Sigmoid colon (tissue), 7 donors: Measurements from ENCODE around the gene SERPINH1. TPM values are rescaled to one million over a fixed set of nuclear protein-coding genes. Genes with fewer than 3 reads are reported as not detected.
"Not testable (repeated sequence)": the region's sequence is repeated elsewhere in the genome, so short reads cannot be mapped to it uniquely, and the experiment has no call there.

Experiments used
- DNase-seq: peaks from one replicate; pipeline ENCODE4 v3.0.0-alpha.2; 2019
- H3K27ac ChIP-seq, 4 donors: fragments of 200-600 bp; sonication (generic); one replicate each; pipeline ENCODE4 v1.5.1; 2016 to 2019; ENCODE audit warnings: mild to moderate bottlenecking in 1 of 4
- H3K27me3 ChIP-seq, 3 donors: fragments of 200-600 bp; sonication (generic); one replicate each; pipeline ENCODE4 v1.5.1; 2019; ENCODE audit warnings: mild to moderate bottlenecking in 1 of 3
- H3K36me3 ChIP-seq, 4 donors: fragments of 200-600 bp; sonication (generic); one replicate each; pipeline ENCODE4 v1.5.1; 2016 to 2019
- H3K4me1 ChIP-seq, 4 donors: fragments of 200-600 bp; sonication (generic); one replicate each; pipeline ENCODE4 v1.5.1; 2017 to 2019
- H3K4me3 ChIP-seq, 4 donors: fragments of 200-600 bp; sonication (generic); one replicate each; pipeline ENCODE4 v1.5.1; 2017 to 2019; ENCODE audit warnings: mild to moderate bottlenecking in 2 of 4, moderate library complexity in 1 of 4
- H3K9me3 ChIP-seq, 4 donors: fragments of 200-600 bp in 3 of 4; sonication (generic) in 3 of 4; one replicate each; pipeline versions ENCODE4 v1.5.1 to v1.6.1; 2013 to 2019
- CTCF ChIP-seq, 4 experiments: fragments of 450-650 bp in 3 of 4; fragments of 200-600 bp in 1 of 4; IDR thresholded peaks; one replicate each; pipeline ENCODE4 v1.5.1; 2016 to 2019; ENCODE audit warnings: antibody characterized with exemption in 4 of 4, mild to moderate bottlenecking in 3 of 4, moderate library complexity in 2 of 4
- EP300 ChIP-seq, 4 donors: sonication (generic); formaldehyde crosslinking; IDR thresholded peaks; one replicate each; pipeline ENCODE4 v1.6.1; 2017; ENCODE audit warnings: antibody characterized with exemption in 4 of 4
- POLR2A ChIP-seq, 2 donors: fragments of 450-650 bp; IDR thresholded peaks; one replicate each; pipeline ENCODE4 v1.6.1; 2016; ENCODE audit warnings: antibody characterized with exemption in 2 of 2, mild to moderate bottlenecking in 2 of 2, moderate library complexity in 2 of 2
- POLR2AphosphoS5 ChIP-seq, 4 donors: sonication (generic); formaldehyde crosslinking; IDR thresholded peaks; one replicate each; pipeline ENCODE4 v1.6.1; 2017; ENCODE audit warnings: antibody characterized with exemption in 4 of 4
- WGBS, 2 donors: extraction: QIAGEN DNeasy Blood & Tissue Kit; methylation state at CpG; one replicate each; pipeline ENCODE4 v1.1.7; 2013; 5-methylcytosine and 5-hydroxymethylcytosine counted together
- intact Hi-C: fragments of 100-400 bp; cut with DNase I; formaldehyde crosslinking; loops from one replicate; pipeline ENCODE4 v1.15.1; 2023
- polyA plus RNA-seq, 3 donors: library from polyadenylated mRNA; stranded (reverse); fragments of 200-250 nt; gene quantifications; one replicate each; pipeline ENCODE4 v1.2.3, GENCODE V29; 2013
- total RNA-seq, 4 donors: library from RNA; depleted of rRNA; stranded (reverse); fragments of >200 nt; gene quantifications; one replicate each; pipeline ENCODE4 v1.1.0, GENCODE V29; 2016
- donor health status: healthy with polysubstance abuse.
- donor health status: Bipolar disorder and iron deficiency.
- donor health status: healthy.

Gene SERPINH1
- total and polyA plus RNA-seq, 7 donors = 12.0 to 201 (median 151) TPM

- TF ChIP-seq CTCF (IDR thresholded peaks at IDR 0.05) = no peak
- TF ChIP-seq POLR2A (IDR thresholded peaks at IDR 0.05) = peak in 1 of 2 donors; percentile 29
- peak in 3 of 4 donors; percentile 27 to 69 (median 67) for TF ChIP-seq POLR2AphosphoS5 (IDR thresholded peaks at IDR 0.05)
- 31 to 40% methylated on average over 42 of the region's 42 CpGs for WGBS, 2 donors
- DNase-seq = peak; percentile 92
- intact Hi-C loops = loop anchor here (5.0 to 10.0 kb wide), 2 partner anchors 83 to 231 kb away; partner anchors contain the start of genes MAP6 and UVRAG
- Histone ChIP-seq H3K4me1 (peaks cover 3 to 18% (median 16%) of the 10 kb centered on the region in 4 donors), H3K27ac (peak overlapping the region; percentile 94 to 99 (median 98)), H3K9me3 (no peaks in the 10 kb centered on the region), H3K27me3 (no peaks in the 10 kb centered on the region), H3K36me3 (no peaks in the 10 kb centered on the region), H3K4me3 (peak overlapping the region; percentile 68 to 92 (median 80))
Measured at GRCh38 chr11:75583718-75584658, 21.9 kb downstream of the SERPINH1 start.

GRCh38 chr11:75584659-75585292 is 22.7 kb downstream of the SERPINH1 start:
- 89 to 90% methylated on average over 12 of the region's 12 CpGs for WGBS, 2 donors
- Histone ChIP-seq H3K4me1 (peaks cover 3 to 18% (median 16%) of the 10 kb centered on the region in 4 donors), H3K27ac (peak overlapping the region; percentile 94 to 99 (median 98))
- not testable (repeated sequence) for H3K9me3 ChIP-seq, DNase-seq, H3K4me3 ChIP-seq, H3K27me3 ChIP-seq, H3K36me3 ChIP-seq
- intact Hi-C loops = loop anchor here (5.0 to 10.0 kb wide), 2 partner anchors 83 to 230 kb away; partner anchors contain the start of genes MAP6 and UVRAG

GRCh38 chr11:75585293-75585670 is 23.2 kb downstream of the SERPINH1 start:
- no peaks in the 10 kb centered on the region for H3K9me3 ChIP-seq
- TF ChIP-seq POLR2AphosphoS5 (IDR thresholded peaks at IDR 0.05) (no peak), EP300 (IDR thresholded peaks at IDR 0.05) (no peak), CTCF (IDR thresholded peaks at IDR 0.05) (no peak), POLR2A (IDR thresholded peaks at IDR 0.05) (no peak)
- peak overlapping the region in 3 of 4 donors; percentile 94 to 98 (median 97) for H3K27ac ChIP-seq
- H3K4me1 ChIP-seq = peaks cover 3 to 18% (median 16%) of the 10 kb centered on the region in 4 donors
- no peaks in the 10 kb centered on the region for H3K27me3 ChIP-seq
- no peak for DNase-seq
- H3K36me3 ChIP-seq = no peaks in the 10 kb centered on the region
- no peak overlapping the region for H3K4me3 ChIP-seq
- 86 to 94% methylated on average over 8 of the region's 8 CpGs for WGBS, 2 donors
- intact Hi-C loops = loop anchor here (10.0 kb wide), 1 partner anchor 230 kb away; the partner anchor contains the start of gene UVRAG

- H3K9me3 ChIP-seq = no peaks in the 10 kb centered on the region
- DNase-seq = no peak
- H3K4me3 ChIP-seq = no peak overlapping the region
- H3K27me3 ChIP-seq = no peaks in the 10 kb centered on the region
- H3K27ac ChIP-seq = no peak overlapping the region
- peaks cover 3 to 18% (median 16%) of the 10 kb centered on the region in 4 donors for H3K4me1 ChIP-seq
- no peaks in the 10 kb centered on the region for H3K36me3 ChIP-seq
- TF ChIP-seq POLR2A (IDR thresholded peaks at IDR 0.05) (no peak), EP300 (IDR thresholded peaks at IDR 0.05) (no peak), CTCF (IDR thresholded peaks at IDR 0.05) (no peak), POLR2AphosphoS5 (IDR thresholded peaks at IDR 0.05) (no peak)
- WGBS, 2 donors = 92 to 94% methylated on average over 3 of the region's 3 CpGs
- intact Hi-C loops = loop anchor here (10.0 kb wide), 1 partner anchor 228 kb away; the partner anchor contains the start of gene UVRAG
Measured at GRCh38 chr11:75586395-75586794, 24.3 kb downstream of the SERPINH1 start.

GRCh38 chr11:75588051-75588481 is 26.0 kb downstream of the SERPINH1 start:
- H3K4me3 ChIP-seq = no peak overlapping the region
- no peak overlapping the region for H3K27ac ChIP-seq
- H3K27me3 ChIP-seq = no peaks in the 10 kb centered on the region
- 91 to 94% methylated on average over 6 of the region's 6 CpGs for WGBS, 2 donors
- no peak for DNase-seq
- intact Hi-C loops = loop anchor here (10.0 kb wide), 1 partner anchor 227 kb away; the partner anchor contains the start of gene UVRAG
- TF ChIP-seq POLR2AphosphoS5 (IDR thresholded peaks at IDR 0.05) (no peak), POLR2A (IDR thresholded peaks at IDR 0.05) (no peak), EP300 (IDR thresholded peaks at IDR 0.05) (no peak), CTCF (IDR thresholded peaks at IDR 0.05) (no peak)
- H3K36me3 ChIP-seq = no peaks in the 10 kb centered on the region
- peaks cover 0 to 10% (median 9%) of the 10 kb centered on the region in 4 donors for H3K4me1 ChIP-seq
- H3K9me3 ChIP-seq = no peaks in the 10 kb centered on the region
